ENCODE results near the gene YPEL5.
A peak's percentile ranks its signal among the peaks of the same experiment; 100 is the strongest.

Gene YPEL5

GRCh38 chr2:30165050-30165520, 18.3 kb downstream of the YPEL5 start:
- DNase-seq (ENCODE audit: low spot score): peak; percentile 88

- no peak for DNase-seq (ENCODE audit: low spot score)
Observed at GRCh38 chr2:30165617-30166016, 18.8 kb downstream of the YPEL5 start.

GRCh38 chr2:30172627-30173026, 25.8 kb downstream of the YPEL5 start:
- no peak for DNase-seq (ENCODE audit: low spot score)

- DNase-seq (ENCODE audit: low spot score): no peak
Observed at GRCh38 chr2:30177440-30177839, 30.6 kb downstream of the YPEL5 start.

GRCh38 chr2:30177956-30178355, 31.1 kb downstream of the YPEL5 start:
- DNase-seq (ENCODE audit: low spot score): no peak

GRCh38 chr2:30178618-30179434, 32.0 kb downstream of the YPEL5 start:
- DNase-seq (ENCODE audit: low spot score): peak; percentile 68

GRCh38 chr2:30179536-30179935, 32.7 kb downstream of the YPEL5 start:
- no peak for DNase-seq (ENCODE audit: low spot score)

GRCh38 chr2:30180226-30180625, 33.4 kb downstream of the YPEL5 start:
- DNase-seq (ENCODE audit: low spot score): no peak

GRCh38 chr2:30181176-30181575, 34.4 kb downstream of the YPEL5 start:
- no peak for DNase-seq (ENCODE audit: low spot score)

GRCh38 chr2:30184035-30184434, 37.2 kb downstream of the YPEL5 start:
- no peak for DNase-seq (ENCODE audit: low spot score)

GRCh38 chr2:30185178-30185577, 38.4 kb downstream of the YPEL5 start:
- DNase-seq (ENCODE audit: low spot score): no peak

- DNase-seq (ENCODE audit: low spot score): no peak
Observed at GRCh38 chr2:30188292-30188691, 41.5 kb downstream of the YPEL5 start.

- no peak for DNase-seq (ENCODE audit: low spot score)
Observed at GRCh38 chr2:30190637-30191036, 43.8 kb downstream of the YPEL5 start.

- DNase-seq (ENCODE audit: low spot score): no peak
Observed at GRCh38 chr2:30191107-30191506, 44.3 kb downstream of the YPEL5 start.

- no peak for DNase-seq (ENCODE audit: low spot score)
Observed at GRCh38 chr2:30191819-30192271, 45.0 kb downstream of the YPEL5 start.

GRCh38 chr2:30192314-30192713, 45.5 kb downstream of the YPEL5 start:
- DNase-seq (ENCODE audit: low spot score): no peak

GRCh38 chr2:30193104-30193681, 46.4 kb downstream of the YPEL5 start:
- no peak for DNase-seq (ENCODE audit: low spot score)

GRCh38 chr2:30194421-30194820, 47.6 kb downstream of the YPEL5 start:
- no peak for DNase-seq (ENCODE audit: low spot score)

- DNase-seq (ENCODE audit: low spot score): no peak
Observed at GRCh38 chr2:30195016-30195415, 48.2 kb downstream of the YPEL5 start.

- DNase-seq (ENCODE audit: low spot score): no peak
Observed at GRCh38 chr2:30197570-30198192, 50.9 kb downstream of the YPEL5 start.

- peak; percentile 19 for DNase-seq (ENCODE audit: low spot score)
Observed at GRCh38 chr2:30201990-30202389, 55.2 kb downstream of the YPEL5 start.

GRCh38 chr2:30203156-30203555, 56.3 kb downstream of the YPEL5 start:
- no peak for DNase-seq (ENCODE audit: low spot score)

GRCh38 chr2:30204281-30204680, 57.5 kb downstream of the YPEL5 start:
- DNase-seq (ENCODE audit: low spot score): no peak

Data from AG08396 (cell line).